HG03103 (cell line): ENCODE measurements around the gene POLN.
"Not testable (repeated sequence)": the region's sequence is repeated elsewhere in the genome, so short reads cannot be mapped to it uniquely, and the experiment has no call there.

Source experiments
- ATAC-seq: cut with Tn5 transposase; IDR thresholded peaks from one replicate; pipeline ENCODE4 v1.9.1; 2021; ENCODE audit warnings: low read depth; ENCODE audit not compliant: unreplicated experiment

The POLN gene

DNA sequence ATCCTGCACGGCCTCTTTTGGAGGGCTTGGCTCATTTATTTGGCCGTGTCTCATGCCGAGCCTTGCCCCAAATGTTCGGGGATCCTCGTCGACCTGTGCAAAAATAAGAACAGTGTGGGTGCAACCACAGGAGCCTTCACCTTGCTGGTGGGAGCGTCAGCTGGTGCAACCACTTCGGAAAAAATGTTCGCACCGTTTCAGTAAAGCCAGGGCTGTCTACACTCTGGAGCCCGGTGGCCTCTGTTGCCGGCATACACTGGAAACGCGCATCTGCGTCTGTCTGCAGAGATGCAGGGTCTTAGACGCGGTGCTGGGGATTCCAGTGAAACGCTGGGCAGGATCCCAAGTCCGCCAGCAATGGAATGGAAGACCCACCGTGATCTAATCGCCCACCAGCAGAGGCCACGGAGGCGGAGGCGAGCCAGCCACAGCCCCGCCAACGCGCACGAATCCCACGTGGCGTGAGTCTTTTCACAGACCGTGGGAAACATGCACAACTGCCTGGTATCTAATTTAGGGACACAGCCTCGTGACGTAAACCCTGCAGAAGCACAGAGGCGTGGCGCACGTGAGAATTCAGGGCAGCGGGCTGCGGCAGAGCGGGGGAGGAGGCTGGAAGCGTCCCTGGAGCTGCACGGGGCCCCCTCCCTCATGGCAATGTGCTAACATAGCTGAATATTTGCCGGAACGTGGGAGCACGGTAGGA lies 33.8 kb upstream of the POLN start:
- no peak for ATAC-seq

DNA sequence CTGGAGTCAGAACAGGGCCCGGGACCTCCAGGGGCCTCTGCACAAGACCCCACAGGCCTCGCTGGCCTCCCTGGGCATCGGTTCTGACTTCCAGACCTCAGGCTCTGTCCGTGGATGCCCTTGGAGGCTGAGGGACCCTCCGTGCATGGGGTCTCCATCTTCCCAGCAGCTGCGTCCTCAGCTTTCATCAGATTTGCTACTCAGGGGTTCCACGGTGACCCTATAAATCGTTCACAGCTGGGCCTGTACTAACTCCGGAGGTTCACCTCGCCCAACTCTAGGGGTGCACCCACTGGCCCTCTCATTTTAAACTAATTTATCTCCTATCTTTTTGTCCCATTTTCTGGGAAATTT lies 33.1 kb upstream of the POLN start:
- ATAC-seq: not testable (repeated sequence)

GRCh38 chr4:2274320-2275043 lies 32.6 kb upstream of the POLN start:
- no peak for ATAC-seq

DNA sequence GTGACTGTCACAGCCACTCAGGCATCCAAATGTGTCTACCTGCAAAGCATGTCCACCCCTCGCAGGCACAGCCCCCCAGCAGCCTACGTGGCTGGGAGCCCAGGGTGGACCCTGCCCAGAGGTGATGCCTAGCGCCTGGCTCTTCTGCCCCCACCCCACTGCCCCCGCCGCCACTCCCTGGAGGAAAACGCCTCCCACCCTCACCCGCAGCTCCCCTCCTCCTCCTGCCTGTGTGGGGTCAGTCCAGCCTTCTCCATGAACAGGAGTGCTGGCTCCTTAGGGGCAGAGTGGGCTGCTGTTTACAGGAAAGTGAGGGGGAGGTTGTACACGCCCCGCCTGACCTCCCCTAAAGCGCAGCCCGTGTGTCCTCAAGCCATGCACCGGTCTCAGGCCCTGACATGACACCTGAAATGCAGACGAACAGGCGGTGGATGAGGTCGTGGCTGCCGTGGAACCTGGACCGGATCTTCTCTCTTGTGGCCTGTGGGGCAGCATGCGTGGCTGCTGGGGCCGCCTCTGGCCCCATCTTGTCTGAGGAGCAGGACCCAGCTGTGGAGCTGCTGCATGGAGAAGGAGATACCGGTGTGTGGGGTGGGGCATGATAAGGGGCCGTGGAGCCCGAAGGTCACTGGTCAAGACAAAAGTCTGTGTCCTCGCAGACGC lies 31.9 kb upstream of the POLN start:
- no peak for ATAC-seq

DNA sequence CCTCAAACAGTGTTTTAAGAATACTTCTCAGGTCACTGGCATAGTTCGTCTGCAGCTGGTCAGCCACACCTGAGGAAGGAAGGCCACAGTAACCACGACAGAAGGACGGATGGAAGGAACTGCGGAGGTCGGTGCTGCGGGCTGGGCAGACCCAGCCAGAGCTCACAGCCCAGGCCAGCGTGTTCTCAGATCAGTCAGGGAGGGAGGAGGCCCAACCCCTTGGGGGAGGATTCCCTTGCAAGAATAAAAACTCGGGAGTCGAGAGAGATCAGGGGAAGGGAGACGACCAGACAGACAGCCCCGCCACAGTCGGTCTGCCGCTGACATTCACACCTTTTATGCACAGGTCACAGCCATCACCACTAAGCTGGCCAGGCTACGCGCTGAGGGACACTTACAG lies 31.3 kb upstream of the POLN start:
- no peak for ATAC-seq

- ATAC-seq: no peak
Measured at GRCh38 chr4:2272828-2273120, 30.9 kb upstream of the POLN start.

DNA sequence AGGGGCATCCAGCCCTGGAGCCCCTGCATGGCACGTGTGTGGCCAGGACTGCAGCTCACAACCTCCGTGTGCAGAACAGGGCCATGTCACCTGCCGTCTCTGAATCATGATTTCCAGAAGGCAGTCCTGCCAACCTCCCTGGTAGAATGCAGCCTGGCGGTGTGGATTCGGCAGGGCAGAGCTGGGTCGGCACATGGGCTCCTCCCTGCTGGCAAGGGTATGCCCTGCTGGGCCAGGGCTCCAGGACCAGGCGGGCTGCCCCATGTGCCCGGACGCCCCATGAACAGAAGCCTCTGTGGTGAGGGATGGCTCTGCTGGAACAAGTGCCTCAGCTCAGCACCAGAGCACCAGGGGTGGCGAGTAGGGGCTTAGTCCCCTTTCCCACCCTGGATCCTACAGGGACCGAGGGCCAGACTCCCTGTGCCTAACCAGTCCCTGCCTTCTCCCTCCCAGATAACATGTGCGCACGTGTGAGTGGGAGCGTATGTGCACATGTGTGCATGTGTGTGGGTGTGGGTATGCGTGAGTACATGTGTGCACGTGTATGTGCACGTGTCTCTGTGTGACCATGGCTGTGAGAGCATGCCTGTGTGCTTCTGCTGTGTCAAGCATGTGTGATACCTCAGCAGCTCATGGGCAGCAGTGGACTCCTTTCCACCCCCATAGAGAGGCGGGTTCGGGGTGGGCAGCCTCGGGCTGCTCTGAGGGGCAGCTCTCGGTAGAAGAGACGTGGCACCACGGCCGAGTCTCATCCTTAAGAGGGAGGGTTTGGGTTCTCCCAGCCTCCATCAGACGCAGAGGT lies 30.3 kb upstream of the POLN start:
- no peak for ATAC-seq

DNA sequence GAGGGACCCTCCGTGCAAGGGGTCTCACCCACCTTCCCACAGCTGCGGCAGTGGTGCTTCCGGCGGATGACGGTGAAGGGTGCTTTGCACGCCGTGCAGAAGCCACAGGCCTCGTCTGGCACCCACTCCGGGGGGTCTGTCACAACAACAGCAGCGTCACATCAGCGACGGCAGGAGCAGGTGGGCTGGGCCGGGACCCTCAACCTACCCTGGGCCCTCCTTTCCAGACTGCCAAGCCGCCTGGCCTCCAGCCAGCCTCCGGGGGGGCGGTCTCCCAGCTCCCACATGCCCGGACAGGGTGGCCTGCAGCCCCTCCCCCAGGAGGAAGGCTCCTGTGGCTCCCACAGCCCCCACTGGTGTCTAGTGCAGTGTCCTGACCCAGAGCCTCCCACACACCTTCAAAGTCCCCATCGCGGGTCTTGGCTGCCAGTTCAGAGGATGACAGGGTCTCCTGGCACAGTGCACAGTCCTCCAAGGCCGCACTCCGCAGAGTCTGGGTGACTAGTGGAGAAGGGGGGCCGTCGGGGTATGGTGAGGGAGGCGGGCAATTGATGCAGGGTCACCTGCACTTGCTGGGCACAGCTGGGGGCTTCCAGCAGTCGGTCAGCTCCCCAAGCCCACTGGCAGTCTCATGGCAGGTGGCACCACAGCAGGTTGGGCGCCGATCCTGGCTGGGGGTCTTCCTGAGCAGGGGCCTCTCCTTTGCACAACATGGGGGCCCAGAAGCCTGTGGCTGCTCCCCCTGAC lies 29.5 kb upstream of the POLN start:
- no peak for ATAC-seq

GRCh38 chr4:2270341-2271165 lies 28.6 kb upstream of the POLN start:
- ATAC-seq: no peak

DNA sequence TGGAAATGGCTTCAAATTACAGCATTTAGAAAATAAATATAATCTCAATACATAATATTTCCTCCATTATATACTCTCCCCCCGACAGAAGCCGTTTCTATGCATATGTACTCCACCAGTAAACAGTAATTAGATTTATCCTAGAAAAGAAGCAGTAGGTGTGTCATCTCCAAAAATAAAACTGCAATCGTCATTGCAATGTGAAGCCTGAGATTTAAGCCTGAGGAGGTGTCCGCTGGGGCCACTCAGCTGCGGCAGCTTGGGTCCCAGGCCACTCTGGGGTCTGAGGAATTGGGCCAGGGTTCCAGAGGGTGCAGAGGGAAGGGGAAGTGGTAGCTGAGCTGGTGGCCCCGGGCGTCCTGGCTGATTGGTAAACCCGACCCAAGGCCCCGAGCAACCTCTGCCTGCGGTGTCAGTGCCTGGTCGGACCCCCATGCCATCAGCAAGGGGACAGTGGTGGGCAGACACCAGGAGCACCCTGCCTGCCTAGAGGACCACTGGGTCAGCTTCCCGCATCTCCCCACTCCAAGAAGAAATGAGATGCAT lies 27.8 kb upstream of the POLN start:
- no peak for ATAC-seq

DNA sequence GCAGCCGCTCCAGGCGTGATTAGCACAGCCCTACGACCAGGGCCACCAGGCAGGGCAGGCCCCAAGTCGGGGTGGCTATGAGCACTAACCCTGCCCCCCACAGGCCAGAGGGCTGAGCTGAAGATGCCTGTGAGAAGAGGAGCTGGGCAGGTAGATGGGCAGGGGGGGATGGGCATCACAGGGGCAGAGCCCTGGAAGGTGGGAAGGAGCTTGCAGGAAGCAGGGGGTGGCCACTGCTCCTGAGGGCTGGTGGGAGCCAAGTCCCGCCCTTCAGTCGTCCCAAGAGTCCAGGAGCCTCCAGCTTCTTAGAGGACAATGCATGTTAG lies 27.2 kb upstream of the POLN start:
- no peak for ATAC-seq

DNA sequence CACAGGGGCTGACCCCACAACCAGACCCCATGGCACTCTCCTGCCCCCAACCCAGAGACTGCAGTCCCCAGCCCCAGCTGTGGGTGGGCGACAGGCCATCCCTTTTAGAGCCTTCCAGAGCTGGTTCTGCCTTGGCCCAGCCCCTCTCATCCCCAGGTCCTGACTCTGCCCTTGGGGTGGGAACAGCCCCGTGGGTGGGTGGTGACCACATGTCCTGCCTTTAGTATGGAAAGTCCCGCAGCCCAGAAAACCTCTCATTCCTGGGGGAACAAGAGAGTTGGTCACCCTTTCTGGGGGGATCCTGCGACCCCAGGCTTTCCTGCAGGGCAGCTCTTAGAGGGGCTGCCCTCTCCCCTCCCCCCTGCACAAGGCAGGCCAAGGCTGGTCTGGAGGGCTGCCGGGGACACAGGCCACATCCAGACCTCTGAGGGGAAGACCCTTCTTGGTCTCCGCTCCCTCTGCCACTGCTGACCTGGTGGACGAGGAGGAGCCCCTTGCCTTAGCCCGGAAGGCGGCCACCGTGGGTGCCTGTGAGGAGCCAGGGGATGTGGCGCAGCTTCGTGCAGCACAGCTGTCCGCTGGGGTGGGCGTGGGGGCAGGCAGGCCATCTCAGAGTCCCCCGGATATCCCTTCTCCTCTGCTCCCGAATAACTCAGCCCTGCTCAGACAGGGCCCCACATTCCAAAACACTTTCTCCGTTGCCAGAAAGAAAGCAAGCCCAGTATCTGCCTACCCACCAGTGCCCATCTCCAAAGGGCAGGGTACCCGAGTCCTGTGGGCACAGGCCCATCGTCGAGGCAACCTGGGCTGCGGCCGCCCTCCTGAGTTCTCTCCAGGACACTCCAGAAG lies 26.7 kb upstream of the POLN start:
- no peak for ATAC-seq

- ATAC-seq: no peak
Measured at GRCh38 chr4:2267841-2268240, 25.9 kb upstream of the POLN start.

- ATAC-seq: no peak
Measured at GRCh38 chr4:2267320-2267811, 25.4 kb upstream of the POLN start.

DNA sequence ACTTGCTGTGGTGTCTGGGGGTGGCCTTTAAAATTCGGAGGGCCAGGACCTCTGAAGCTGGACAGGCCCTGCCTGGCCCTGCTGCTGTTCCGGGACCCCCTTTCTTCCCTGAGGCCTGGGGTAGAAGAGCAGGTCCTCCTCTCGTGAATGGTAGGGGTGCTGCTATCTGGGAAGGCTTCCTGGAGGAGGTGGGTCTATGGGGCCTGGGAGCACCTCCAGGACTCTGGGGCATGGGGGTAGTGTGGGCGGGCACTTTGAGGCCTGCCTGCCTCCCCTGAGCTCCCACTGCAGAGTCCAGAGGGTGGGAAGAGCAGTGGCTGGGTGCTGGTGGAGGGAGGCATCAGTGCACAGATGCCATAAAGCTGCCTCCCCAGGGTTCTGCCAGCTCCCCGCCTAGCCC lies 24.9 kb upstream of the POLN start:
- no peak for ATAC-seq

- no peak for ATAC-seq
Measured at GRCh38 chr4:2266181-2266580, 24.3 kb upstream of the POLN start.

DNA sequence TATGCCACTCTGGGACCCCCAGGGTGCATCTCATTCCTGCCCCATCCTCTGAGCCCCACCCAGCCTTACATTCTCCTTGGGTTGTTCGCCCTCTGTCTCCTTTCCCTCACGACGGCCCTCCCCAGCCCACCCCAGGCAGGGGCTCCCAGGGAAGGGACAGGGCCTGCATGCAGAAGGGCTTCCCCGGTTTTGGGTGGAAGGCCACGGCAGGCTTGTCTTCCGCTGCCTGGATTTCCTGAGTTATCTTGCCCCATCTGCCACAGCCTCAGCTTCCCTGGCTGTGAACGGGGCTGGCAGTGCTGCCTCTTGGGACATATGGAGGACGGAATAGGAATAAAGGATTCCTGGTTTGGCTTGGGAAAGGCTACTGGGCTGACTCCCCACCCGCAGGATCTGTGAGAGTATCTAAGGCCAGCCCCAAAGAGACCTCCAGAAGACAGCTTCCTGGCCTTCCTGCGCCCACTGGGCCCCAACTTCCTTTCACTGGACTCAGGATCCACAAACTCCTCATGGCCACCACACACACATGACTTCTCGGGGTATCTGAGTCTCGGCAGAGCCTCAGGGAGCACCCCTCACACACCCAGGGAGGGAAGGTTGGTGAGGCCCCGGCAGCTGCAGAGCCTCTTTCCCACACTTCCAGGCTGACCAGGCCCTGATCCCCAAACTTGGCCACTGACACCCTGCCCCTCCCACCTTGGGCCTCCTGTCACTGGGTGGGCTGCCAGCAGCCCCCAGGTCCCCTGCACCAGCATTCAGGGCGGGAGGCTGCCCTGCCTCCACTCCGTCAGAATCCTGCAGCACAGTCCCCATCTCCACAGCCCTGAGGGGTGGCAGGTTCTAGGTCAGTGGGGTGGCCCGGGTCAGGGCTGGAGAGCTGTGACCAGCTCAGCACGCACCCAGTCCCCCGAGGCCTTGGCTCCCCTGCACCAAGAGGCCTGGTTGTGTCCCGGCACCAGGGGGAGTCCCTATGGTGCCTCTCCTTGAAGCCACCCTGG lies 23.5 kb upstream of the POLN start:
- no peak for ATAC-seq
